IPS DF 6.9 (cell line): ENCODE measurements around the gene SPTBN5.

Experiments
- DNase-seq: peaks from one replicate; pipeline ENCODE4 v3.0.0-alpha.2; 2013; ENCODE audit warnings: low read depth, low spot score
- H3K27ac ChIP-seq: one replicate; pipeline ENCODE4 v1.5.1; 2013; ENCODE audit warnings: low read length, control low read depth
- H3K27me3 ChIP-seq: 2 replicates; pipeline ENCODE4 v1.6.1; 2013; ENCODE audit warnings: mild to moderate bottlenecking, low read length; ENCODE audit not compliant: control insufficient read depth, insufficient read depth
- H3K36me3 ChIP-seq: 2 replicates; pipeline ENCODE4 v1.6.1; 2013; ENCODE audit warnings: low read length; ENCODE audit not compliant: control insufficient read depth, insufficient read depth
- H3K4me1 ChIP-seq: 2 replicates; pipeline ENCODE4 v1.6.1; 2013; ENCODE audit warnings: low read length; ENCODE audit not compliant: control insufficient read depth, insufficient read depth
- H3K4me3 ChIP-seq: 2 replicates; pipeline ENCODE4 v1.5.1; 2013; ENCODE audit warnings: mild to moderate bottlenecking, low read length
- H3K9me3 ChIP-seq: 2 replicates; pipeline ENCODE4 v1.6.1; 2013; ENCODE audit warnings: low read length, inconsistent platforms; ENCODE audit not compliant: control insufficient read depth, insufficient read depth
- WGBS: extraction: QIAGEN DNeasy Blood & Tissue Kit; methylation state at CpG from one replicate; pipeline ENCODE4 v1.1.7; 2013; ENCODE audit warnings: mixed read lengths, missing lambda C conversion rate; ENCODE audit not compliant: insufficient read length, insufficient coverage; 5-methylcytosine and 5-hydroxymethylcytosine counted together

Gene SPTBN5

DNA sequence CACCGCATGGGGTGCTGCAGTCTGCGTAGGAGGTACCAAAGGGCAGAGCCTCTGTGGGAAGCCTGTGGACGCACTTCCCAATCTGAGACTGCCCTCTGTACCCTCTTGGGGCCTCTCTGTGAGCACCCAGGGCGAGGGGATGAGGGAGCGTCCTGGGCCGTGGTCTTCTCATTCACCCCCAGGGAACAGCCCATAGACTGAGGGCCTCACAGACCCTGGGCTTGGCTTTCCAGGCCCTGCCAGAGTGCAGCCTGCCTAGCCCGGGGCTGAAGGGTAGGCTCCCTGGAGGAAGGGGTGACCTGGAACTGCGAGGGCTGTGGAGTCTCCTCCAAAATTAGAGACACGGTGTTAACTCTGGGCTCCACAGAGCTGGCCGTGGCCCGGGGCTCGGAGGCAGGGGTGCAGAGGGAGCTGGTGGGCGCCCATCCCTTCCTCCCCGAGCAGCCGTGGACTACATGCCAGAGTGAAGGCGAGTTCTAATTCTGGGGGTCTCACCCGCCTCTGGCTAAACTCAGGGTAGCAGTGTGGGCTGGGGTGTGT lies 468 bp upstream of the SPTBN5 start:
- H3K4me3 ChIP-seq, result no peak overlapping the region
- no peaks in the 10 kb centered on the region for H3K36me3 ChIP-seq
- no peak overlapping the region for H3K27ac ChIP-seq
- WGBS, result no CpG with 5 or more reads among the region's 17 CpGs
- no peak for DNase-seq
- no peaks in the 10 kb centered on the region for H3K27me3 ChIP-seq
- H3K9me3 ChIP-seq, result no peaks in the 10 kb centered on the region
- 0 out of 2 replicates have a peak, but pooled peaks cover 2% of the 10 kb centered on the region for H3K4me1 ChIP-seq

GRCh38 chr15:41892621-41893421 lies 1.0 kb downstream of the SPTBN5 start:
- no CpG with 5 or more reads among the region's 22 CpGs for WGBS
- Histone ChIP-seq H3K4me3 (no peak overlapping the region), H3K27me3 (no peaks in the 10 kb centered on the region), H3K4me1 (0 out of 2 replicates have a peak, but pooled peaks cover 2% of the 10 kb centered on the region), H3K36me3 (no peaks in the 10 kb centered on the region), H3K9me3 (no peaks in the 10 kb centered on the region), H3K27ac (no peak overlapping the region)
- DNase-seq, result no peak

- H3K4me3 ChIP-seq, result no peak overlapping the region
- H3K9me3 ChIP-seq, result no peaks in the 10 kb centered on the region
- H3K4me1 ChIP-seq, result 0 out of 2 replicates have a peak, but pooled peaks cover 2% of the 10 kb centered on the region
- no CpG with 5 or more reads among the region's 3 CpGs for WGBS
- H3K36me3 ChIP-seq, result no peaks in the 10 kb centered on the region
- H3K27ac ChIP-seq, result no peak overlapping the region
- H3K27me3 ChIP-seq, result no peaks in the 10 kb centered on the region
- DNase-seq, result no peak
Observed at GRCh38 chr15:41891946-41892345, 1.9 kb downstream of the SPTBN5 start.

DNA sequence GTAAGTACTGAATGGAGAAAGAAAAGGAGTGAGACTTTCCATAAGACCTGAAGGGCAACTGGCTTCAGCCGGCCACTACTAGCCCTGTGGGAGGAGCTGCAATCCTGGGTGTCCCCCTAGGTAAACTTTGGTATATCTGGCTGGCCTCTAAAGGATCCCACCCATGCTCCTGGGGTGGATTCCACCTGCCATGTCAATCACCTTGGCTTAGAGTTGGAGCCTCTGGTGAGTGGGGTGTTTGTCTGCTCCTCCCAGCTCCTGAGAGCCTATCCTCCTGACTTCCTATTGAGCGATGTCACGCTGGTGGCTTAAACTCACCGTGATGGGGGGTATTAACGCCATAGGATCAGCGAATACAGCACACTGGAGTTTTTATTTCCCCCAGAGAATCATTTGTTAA lies 2.6 kb downstream of the SPTBN5 start:
- DNase-seq, result no peak
- H3K36me3 ChIP-seq, result no peaks in the 10 kb centered on the region
- WGBS, result no CpG with 5 or more reads among the region's 6 CpGs

GRCh38 chr15:41890050-41890690 lies 3.7 kb downstream of the SPTBN5 start:
- no CpG with 5 or more reads among the region's 6 CpGs for WGBS
- 0 out of 2 replicates have a peak, but pooled peaks cover 2% of the 10 kb centered on the region for H3K4me1 ChIP-seq
- no peaks in the 10 kb centered on the region; the same call in 1 of the 2 replicates for H3K36me3 ChIP-seq
- H3K9me3 ChIP-seq, result no peaks in the 10 kb centered on the region
- no peak for DNase-seq
- no peaks in the 10 kb centered on the region for H3K27me3 ChIP-seq
- H3K27ac ChIP-seq, result no peak overlapping the region
- no peak overlapping the region for H3K4me3 ChIP-seq

More for the DNA sequence above, 2.6 kb downstream of the SPTBN5 start:
- H3K27ac ChIP-seq, result no peak overlapping the region
- 0 out of 2 replicates have a peak, but pooled peaks cover 2% of the 10 kb centered on the region for H3K4me1 ChIP-seq
- H3K9me3 ChIP-seq, result no peaks in the 10 kb centered on the region
- no peak overlapping the region for H3K4me3 ChIP-seq
- no peaks in the 10 kb centered on the region for H3K27me3 ChIP-seq

DNA sequence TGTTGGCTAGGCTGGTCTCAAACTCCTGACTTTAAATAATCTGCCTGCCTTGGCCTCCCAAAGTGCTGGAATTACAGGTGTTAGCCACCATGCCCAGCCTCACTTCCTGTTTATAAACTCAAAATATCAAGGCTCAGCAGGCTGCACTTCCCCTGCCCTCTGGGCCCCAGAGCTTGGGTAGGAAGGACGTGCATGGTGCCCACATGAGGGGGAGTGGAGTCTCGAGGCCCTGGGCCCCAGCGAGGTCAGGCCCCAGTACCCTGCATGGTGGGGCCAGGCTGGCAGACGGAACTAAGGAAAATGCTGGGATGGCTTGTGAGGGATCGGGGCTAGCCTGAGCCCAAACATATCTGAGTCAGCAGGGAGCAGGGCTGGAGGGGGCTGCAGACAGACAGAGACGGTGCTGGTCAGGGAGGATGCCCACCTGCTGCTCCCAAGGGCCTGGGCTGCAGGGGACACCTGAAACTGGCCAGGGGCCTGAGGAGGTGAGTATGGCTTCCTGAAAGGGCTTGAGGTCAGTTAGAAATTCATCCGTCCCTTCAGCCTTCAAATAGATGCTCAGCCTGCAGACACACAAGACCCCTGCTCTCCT lies 5.1 kb downstream of the SPTBN5 start:
- no peak overlapping the region for H3K4me3 ChIP-seq
- no peaks in the 10 kb centered on the region for H3K27me3 ChIP-seq
- no peaks in the 10 kb centered on the region; the same call in 1 of the 2 replicates for H3K36me3 ChIP-seq
- H3K4me1 ChIP-seq, result no peaks in the 10 kb centered on the region
- no peaks in the 10 kb centered on the region for H3K9me3 ChIP-seq
- no peak overlapping the region for H3K27ac ChIP-seq
- WGBS, result no CpG with 5 or more reads among the region's 7 CpGs
- no peak for DNase-seq

DNA sequence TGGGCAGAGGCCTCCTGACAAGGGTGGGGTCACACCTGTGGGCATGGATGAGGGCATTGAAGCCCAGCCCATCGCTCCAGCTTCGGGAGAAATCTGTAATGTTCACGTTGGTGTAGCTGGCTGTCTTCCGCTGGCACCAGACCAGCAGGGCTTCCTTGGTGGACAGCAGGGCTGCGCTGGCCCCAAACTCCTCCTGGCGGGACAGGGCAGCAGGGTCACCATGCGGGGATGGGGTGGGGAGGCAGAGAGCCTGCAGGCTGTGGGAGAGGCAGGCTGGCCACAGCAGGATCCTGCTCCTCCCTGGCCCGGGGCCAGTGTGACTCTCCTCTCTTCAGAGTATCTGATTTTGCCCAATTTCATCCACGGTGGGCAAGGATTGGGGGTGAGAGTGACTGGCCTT lies 6.0 kb downstream of the SPTBN5 start:
- H3K4me3 ChIP-seq, result no peak overlapping the region
- no CpG with 5 or more reads among the region's 9 CpGs for WGBS
- no peaks in the 10 kb centered on the region for H3K9me3 ChIP-seq
- no peak for DNase-seq
- H3K27ac ChIP-seq, result no peak overlapping the region
- no peaks in the 10 kb centered on the region; the same call in 1 of the 2 replicates for H3K36me3 ChIP-seq
- peaks cover 1% of the 10 kb centered on the region; the same call in 1 of the 2 replicates for H3K27me3 ChIP-seq
- H3K4me1 ChIP-seq, result no peaks in the 10 kb centered on the region

DNA sequence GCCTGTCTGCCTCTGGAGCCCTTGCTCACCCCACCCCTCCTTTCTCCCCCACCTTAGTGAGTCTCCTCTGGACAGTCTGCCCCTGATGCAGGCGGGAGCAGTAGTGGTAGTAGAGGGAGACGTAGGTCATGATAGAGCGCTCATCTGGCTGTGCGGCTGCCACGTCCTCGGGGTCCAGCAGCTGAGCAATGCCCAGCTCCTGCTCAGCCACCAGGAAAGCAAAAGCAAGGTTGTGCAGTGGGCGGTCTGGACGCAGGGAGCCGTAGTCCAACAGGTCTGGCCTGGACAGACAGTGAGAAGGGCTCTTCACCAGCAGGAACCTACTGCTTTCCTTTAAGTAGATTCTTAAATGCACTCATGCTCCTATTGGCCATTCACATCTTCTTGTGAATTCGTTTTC lies 6.7 kb downstream of the SPTBN5 start:
- WGBS, result no CpG with 5 or more reads among the region's 10 CpGs
- Histone ChIP-seq H3K27me3 (peaks cover 5% of the 10 kb centered on the region; the same call in 1 of the 2 replicates), H3K9me3 (no peaks in the 10 kb centered on the region), H3K36me3 (no peaks in the 10 kb centered on the region; the same call in 1 of the 2 replicates), H3K4me1 (no peaks in the 10 kb centered on the region), H3K4me3 (no peak overlapping the region), H3K27ac (no peak overlapping the region)
- DNase-seq, result no peak

- H3K27me3 ChIP-seq, result peaks cover 5% of the 10 kb centered on the region; the same call in 1 of the 2 replicates
- peaks cover under 1% of the 10 kb centered on the region; the same call in 1 of the 2 replicates for H3K4me1 ChIP-seq
- no peak overlapping the region for H3K4me3 ChIP-seq
- no peaks in the 10 kb centered on the region; the same call in 1 of the 2 replicates for H3K36me3 ChIP-seq
- H3K9me3 ChIP-seq, result no peaks in the 10 kb centered on the region
- DNase-seq, result no peak
- no CpG with 5 or more reads among the region's 7 CpGs for WGBS
- no peak overlapping the region for H3K27ac ChIP-seq
Observed at GRCh38 chr15:41886741-41887140, 7.1 kb downstream of the SPTBN5 start.

GRCh38 chr15:41885841-41886240 lies 8.0 kb downstream of the SPTBN5 start:
- Histone ChIP-seq H3K27me3 (peaks cover 12% of the 10 kb centered on the region; the same call in 1 of the 2 replicates), H3K27ac (no peak overlapping the region), H3K4me1 (peaks cover 2% of the 10 kb centered on the region; the same call in 1 of the 2 replicates), H3K9me3 (no peaks in the 10 kb centered on the region), H3K36me3 (no peaks in the 10 kb centered on the region; the same call in 1 of the 2 replicates), H3K4me3 (no peak overlapping the region)
- no CpG with 5 or more reads among the region's 14 CpGs for WGBS
- DNase-seq, result no peak
